Fibroblast of villous mesenchyme (primary cell): ENCODE measurements around the gene MAGI2. TPM values are rescaled to one million over a fixed set of nuclear protein-coding genes. Genes with fewer than 3 reads are reported as not detected.

Experiments
- DNase-seq: peaks from one replicate; pipeline ENCODE4 v3.0.0-alpha.2; 2010; ENCODE audit warnings: low read depth
- H3K4me3 ChIP-seq: 2 replicates; pipeline ENCODE4 v1.5.1; 2011; ENCODE audit warnings: low read depth, mild to moderate bottlenecking, low read length
- CTCF ChIP-seq: IDR thresholded peaks from 2 replicates; pipeline ENCODE4 v1.5.1; 2012; ENCODE audit warnings: low read depth, mild to moderate bottlenecking, low read length; ENCODE audit not compliant: insufficient read depth
- total RNA-seq: library from RNA; depleted of rRNA; stranded (reverse); fragments of >200 nt; gene quantifications from 2 replicates; pipeline ENCODE4 v1.2.3, GENCODE V29; 2012

The MAGI2 gene
- total RNA-seq, 1 donor = 24.6 TPM

GRCh38 chr7:78081888-78082287 lies 1371.6 kb downstream of the MAGI2 start:
- H3K4me3 ChIP-seq = no peak overlapping the region
- no peak for DNase-seq
- TF ChIP-seq CTCF = no peak

GRCh38 chr7:78081344-78081743 lies 1372.1 kb downstream of the MAGI2 start:
- no peak overlapping the region for H3K4me3 ChIP-seq
- no peak for DNase-seq
- no peak for TF ChIP-seq CTCF

GRCh38 chr7:78080811-78081210 lies 1372.7 kb downstream of the MAGI2 start:
- no peak overlapping the region for H3K4me3 ChIP-seq
- no peak for DNase-seq
- no peak for TF ChIP-seq CTCF

- H3K4me3 ChIP-seq = no peak overlapping the region
- TF ChIP-seq CTCF = no peak
- DNase-seq = no peak
Observed at GRCh38 chr7:78080241-78080640, 1373.2 kb downstream of the MAGI2 start.

- TF ChIP-seq CTCF = no peak
- DNase-seq = no peak
- no peak overlapping the region for H3K4me3 ChIP-seq
Observed at GRCh38 chr7:78074713-78075112, 1378.8 kb downstream of the MAGI2 start.

- H3K4me3 ChIP-seq = no peak overlapping the region
- TF ChIP-seq CTCF = no peak
- no peak for DNase-seq
Observed at GRCh38 chr7:78073609-78074382, 1379.7 kb downstream of the MAGI2 start.

- no peak for TF ChIP-seq CTCF
Observed at GRCh38 chr7:78072201-78072590, 1381.3 kb downstream of the MAGI2 start.

More at GRCh38 chr7:78072201-78072590, 1381.3 kb downstream of the MAGI2 start:
- no peak overlapping the region for H3K4me3 ChIP-seq
- DNase-seq = no peak
